ENCODE results near the gene ACACB. TPM values are rescaled to one million over a fixed set of nuclear protein-coding genes. Genes with fewer than 3 reads are reported as not detected.

The ACACB gene
- total RNA-seq, 1 experiment from 2014 or later: 20.0 TPM

- CTCF ChIA-PET: no interaction called here
- Mint-ChIP-seq H3K9me3 (no peaks in the 10 kb centered on the region), H3K4me1 (no peaks in the 10 kb centered on the region), H3K36me3 (peaks cover 16% of the 10 kb centered on the region), H3K27me3 (ENCODE audit: low read depth) (no peaks in the 10 kb centered on the region), H3K27ac (no peak overlapping the region), H3K4me3 (no peak overlapping the region)
- TF ChIP-seq AR (CRISPR knock-in tag; IDR thresholded peaks at IDR 0.05): no peak
- no peak for TF ChIP-seq ZNF512 (CRISPR knock-in tag; IDR thresholded peaks at IDR 0.05; ENCODE audit: borderline replicate concordance)
- TF ChIP-seq CBFB (CRISPR knock-in tag; IDR thresholded peaks at IDR 0.05; ENCODE audit: low read depth): no peak
- DNase-seq (ENCODE audit: low spot score): no peak
- no peak for ATAC-seq
- POLR2A ChIA-PET: no interaction called here
Measured at GRCh38 chr12:109244073-109244472, 127.7 kb downstream of the ACACB start.

- H3K27me3 Mint-ChIP-seq (ENCODE audit: low read depth): no peaks in the 10 kb centered on the region
- POLR2A ChIA-PET: interaction anchor here (0.5 kb wide), 1 partner anchor 139 kb away, joined by 3 read pairs; no protein-coding TSS in a partner anchor
- H3K4me3 Mint-ChIP-seq: no peak overlapping the region
- ATAC-seq (no peak), DNase-seq (ENCODE audit: low spot score) (no peak)
- no peaks in the 10 kb centered on the region for H3K4me1 Mint-ChIP-seq
- no peak for TF ChIP-seq SOX15 (CRISPR knock-in tag; IDR thresholded peaks at IDR 0.05)
- no peak for TF ChIP-seq NR2C2 (CRISPR knock-in tag; IDR thresholded peaks at IDR 0.05)
- TF ChIP-seq ZNF425 (CRISPR knock-in tag; conservative IDR thresholded peaks at IDR 0.05): no peak
- TF ChIP-seq ZNF671 (CRISPR knock-in tag; IDR thresholded peaks at IDR 0.05): no peak
- TF ChIP-seq E2F4 (CRISPR knock-in tag; IDR thresholded peaks at IDR 0.05; ENCODE audit: borderline replicate concordance, low read depth): no peak
- TF ChIP-seq ZBTB43 (CRISPR knock-in tag; IDR thresholded peaks at IDR 0.05): no peak
- TF ChIP-seq KAT7 (CRISPR knock-in tag; IDR thresholded peaks at IDR 0.05; ENCODE audit: borderline replicate concordance): no peak
- no peak for TF ChIP-seq GTF2I (CRISPR knock-in tag; conservative IDR thresholded peaks at IDR 0.05)
- TF ChIP-seq RELA (CRISPR knock-in tag; IDR thresholded peaks at IDR 0.05; ENCODE audit: borderline replicate concordance): no peak
- no peak for TF ChIP-seq OVOL2 (CRISPR knock-in tag; IDR thresholded peaks at IDR 0.05; ENCODE audit: borderline replicate concordance)
- no peak for TF ChIP-seq FOXK1 (CRISPR knock-in tag; IDR thresholded peaks at IDR 0.05)
- TF ChIP-seq ZNF281 (CRISPR knock-in tag; IDR thresholded peaks at IDR 0.05): no peak
- no peak for TF ChIP-seq HMGA2 (CRISPR knock-in tag; IDR thresholded peaks at IDR 0.05)
- TF ChIP-seq GRHL2 (CRISPR knock-in tag; IDR thresholded peaks at IDR 0.05; ENCODE audit: insufficient replicate concordance, severe bottlenecking): no peak
- no peak for TF ChIP-seq NFYB (CRISPR knock-in tag; conservative IDR thresholded peaks at IDR 0.05; ENCODE audit: low read depth)
- no peak for TF ChIP-seq CBFB (CRISPR knock-in tag; IDR thresholded peaks at IDR 0.05; ENCODE audit: low read depth)
- TF ChIP-seq JAZF1 (CRISPR knock-in tag; IDR thresholded peaks at IDR 0.05): no peak
- TF ChIP-seq ZNF512 (CRISPR knock-in tag; IDR thresholded peaks at IDR 0.05; ENCODE audit: borderline replicate concordance): no peak
- no peak for TF ChIP-seq ETV6 (CRISPR knock-in tag; IDR thresholded peaks at IDR 0.05)
- CTCF ChIA-PET: interaction anchor here (0.6 to 1.6 kb wide), 3 partner anchors 8 to 80 kb away, joined by 3 to 4 read pairs (median 4); no protein-coding TSS in a partner anchor
- no peaks in the 10 kb centered on the region for H3K9me3 Mint-ChIP-seq
- H3K36me3 Mint-ChIP-seq: peaks cover 15% of the 10 kb centered on the region
- no peak overlapping the region for H3K27ac Mint-ChIP-seq
Measured at GRCh38 chr12:109246221-109246620, 129.8 kb downstream of the ACACB start.
